Pancreas (tissue), 10 donors: ENCODE results near the gene CD69. TPM values are rescaled to one million over a fixed set of nuclear protein-coding genes. Genes with fewer than 3 reads are reported as not detected.

Experiments used
- ATAC-seq, 4 donors: fragments of 200-7000 bp; cut with Tn5 transposase; one replicate each; pipeline versions ENCODE4 v1.8.0 to v1.9.1; 2020; ENCODE audit warnings: mild to moderate bottlenecking in 4 of 4, moderate library complexity in 4 of 4
- DNase-seq, 6 donors: peaks; one replicate each; pipeline ENCODE4 v3.0.0-alpha.2; 2020
- FAIRE-seq: peaks from 2 replicates; lab custom pipeline; 2012; peaks lifted over from hg19 to GRCh38; lab: Jason Lieb, UNC
- H3K27ac ChIP-seq, 4 donors: fragments of 200-600 bp; sonication (generic); 1 replicate in 3 of 4; 2 replicates in 1 of 4; pipeline versions ENCODE4 v1.5.0 to v1.8.0; 2020
- H3K27me3 ChIP-seq, 4 donors: fragments of 200-600 bp; one replicate each; pipeline ENCODE4 v1.8.0; 2021
- H3K36me3 ChIP-seq, 3 donors: fragments of 200-600 bp; sonication (generic) in 1 of 3; one replicate each; pipeline versions ENCODE4 v1.5.0 to v1.8.0; 2020 to 2021
- H3K4me1 ChIP-seq, 3 donors: fragments of 200-600 bp; one replicate each; pipeline ENCODE4 v1.8.0; 2021
- H3K4me3 ChIP-seq, 4 donors: fragments of 200-600 bp; sonication (generic) in 2 of 4; one replicate each; pipeline versions ENCODE4 v1.5.0 to v1.8.0; 2020 to 2021
- H3K9me3 ChIP-seq, 4 donors: fragments of 200-600 bp; one replicate each; pipeline ENCODE4 v1.8.0; 2021
- WGBS, 2 donors: extraction: QIAGEN DNeasy Blood & Tissue Kit; methylation state at CpG; one replicate each; pipeline ENCODE4 v1.1.7; 2013; 5-methylcytosine and 5-hydroxymethylcytosine counted together
- intact Hi-C, 3 donors: fragments of 100-400 bp; cut with DNase I; formaldehyde crosslinking; loops; one replicate each; pipeline versions ENCODE4 v1.11.1 to v1.14.2; 2022
- polyA plus RNA-seq, 2 donors: library from polyadenylated mRNA; stranded (reverse); fragments of 200-250 nt; gene quantifications; one replicate each; pipeline ENCODE4 v1.2.3, GENCODE V29; 2013
- total RNA-seq, 6 donors: library from RNA; stranded (reverse); fragmentation: NEBNext Ultra II Directional in 4 of 6; extraction: Animal tissue kit (Norgen Biotek cat#: 25700) in 4 of 6; gene quantifications; one replicate each; pipeline versions ENCODE4 v1.2.1 to v1.2.4, GENCODE V29; 2021 to 2023
- TF ChIP-seq, protein P1 (sequence below), 4 donors: fragments of 200-600 bp; sonication (generic) in 3 of 4; IDR thresholded peaks; one replicate each; pipeline versions ENCODE4 v1.5.0 to v1.8.0; 2021; ENCODE audit warnings: antibody characterized with exemption in 4 of 4
- donor health status: healthy with polysubstance abuse.
- donor health status: DM: no; HTN: no; CAD: no; lungs with moderate emphysema.
- donor health status: DM: no; HTN: no; CAD: no.
- donor health status: control.
- donor health status: control.
- donor health status: Bipolar disorder and iron deficiency.
- donor health status: DM: yes; HTN: yes; CAD: no.
- donor health status: DM: no; HTN: no; CAD: no.
- donor health status: DM: no; HTN: no; CAD: no.
- donor health status: DM: yes; HTN: yes; CAD: no.

The CD69 gene
- total and polyA plus RNA-seq, 8 donors: 0.12 to 1.9 (median 0.48) TPM

DNA sequence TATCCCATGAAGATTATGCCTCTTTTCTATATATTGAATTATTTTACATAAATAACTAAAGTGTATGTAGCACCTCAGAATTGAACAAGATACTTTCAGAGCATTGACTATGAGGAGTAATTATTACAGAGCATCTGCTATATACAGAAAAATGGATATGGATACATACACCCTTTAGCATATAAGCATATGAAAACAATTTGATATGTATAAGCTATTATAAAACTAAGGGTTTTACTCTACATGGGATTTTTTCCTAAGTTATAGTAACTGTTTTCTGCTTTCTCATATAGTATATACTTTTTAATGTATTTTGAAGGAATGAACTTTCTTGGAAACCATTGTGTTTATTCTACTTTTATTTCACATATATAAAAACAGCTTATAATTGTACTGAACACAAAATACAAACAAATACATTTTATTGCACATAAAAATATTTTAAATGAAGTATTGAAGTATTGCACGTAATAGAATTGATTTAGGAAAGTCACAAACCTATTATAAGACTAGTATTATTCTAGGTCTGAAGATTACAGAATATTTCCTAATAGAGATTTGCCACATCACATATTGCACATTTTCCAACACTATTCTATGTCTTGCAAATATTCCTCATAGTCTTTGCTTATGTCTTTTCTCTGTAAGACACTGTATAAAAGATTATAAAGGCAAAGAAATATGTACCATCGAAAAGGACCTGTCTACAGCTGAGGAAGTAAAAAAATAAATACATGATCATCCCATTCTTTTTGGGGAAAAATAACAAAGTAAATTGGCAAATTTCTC lies 8.4 kb downstream of the CD69 start:
- H3K4me1 ChIP-seq: peaks cover 0 to 4% (median 0%) of the 10 kb centered on the region in 3 donors
- FAIRE-seq: peak; percentile 20
- no peaks in the 10 kb centered on the region for H3K36me3 ChIP-seq
- DNase-seq: no peak
- H3K27me3 ChIP-seq: no peaks in the 10 kb centered on the region
- intact Hi-C loops: loop anchor here in 2 of 3 donors (10.0 kb wide), 1 partner anchor 172 kb away; no protein-coding TSS in a partner anchor
- no peak for ATAC-seq
- H3K9me3 ChIP-seq: no peaks in the 10 kb centered on the region
- TF ChIP-seq, protein P1, sequence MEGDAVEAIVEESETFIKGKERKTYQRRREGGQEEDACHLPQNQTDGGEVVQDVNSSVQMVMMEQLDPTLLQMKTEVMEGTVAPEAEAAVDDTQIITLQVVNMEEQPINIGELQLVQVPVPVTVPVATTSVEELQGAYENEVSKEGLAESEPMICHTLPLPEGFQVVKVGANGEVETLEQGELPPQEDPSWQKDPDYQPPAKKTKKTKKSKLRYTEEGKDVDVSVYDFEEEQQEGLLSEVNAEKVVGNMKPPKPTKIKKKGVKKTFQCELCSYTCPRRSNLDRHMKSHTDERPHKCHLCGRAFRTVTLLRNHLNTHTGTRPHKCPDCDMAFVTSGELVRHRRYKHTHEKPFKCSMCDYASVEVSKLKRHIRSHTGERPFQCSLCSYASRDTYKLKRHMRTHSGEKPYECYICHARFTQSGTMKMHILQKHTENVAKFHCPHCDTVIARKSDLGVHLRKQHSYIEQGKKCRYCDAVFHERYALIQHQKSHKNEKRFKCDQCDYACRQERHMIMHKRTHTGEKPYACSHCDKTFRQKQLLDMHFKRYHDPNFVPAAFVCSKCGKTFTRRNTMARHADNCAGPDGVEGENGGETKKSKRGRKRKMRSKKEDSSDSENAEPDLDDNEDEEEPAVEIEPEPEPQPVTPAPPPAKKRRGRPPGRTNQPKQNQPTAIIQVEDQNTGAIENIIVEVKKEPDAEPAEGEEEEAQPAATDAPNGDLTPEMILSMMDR (IDR thresholded peaks at IDR 0.05): no peak
- 69 to 85% methylated on average over 2 of the region's 2 CpGs for WGBS, 2 donors
- H3K4me3 ChIP-seq: no peak overlapping the region
- H3K27ac ChIP-seq: no peak overlapping the region

DNA sequence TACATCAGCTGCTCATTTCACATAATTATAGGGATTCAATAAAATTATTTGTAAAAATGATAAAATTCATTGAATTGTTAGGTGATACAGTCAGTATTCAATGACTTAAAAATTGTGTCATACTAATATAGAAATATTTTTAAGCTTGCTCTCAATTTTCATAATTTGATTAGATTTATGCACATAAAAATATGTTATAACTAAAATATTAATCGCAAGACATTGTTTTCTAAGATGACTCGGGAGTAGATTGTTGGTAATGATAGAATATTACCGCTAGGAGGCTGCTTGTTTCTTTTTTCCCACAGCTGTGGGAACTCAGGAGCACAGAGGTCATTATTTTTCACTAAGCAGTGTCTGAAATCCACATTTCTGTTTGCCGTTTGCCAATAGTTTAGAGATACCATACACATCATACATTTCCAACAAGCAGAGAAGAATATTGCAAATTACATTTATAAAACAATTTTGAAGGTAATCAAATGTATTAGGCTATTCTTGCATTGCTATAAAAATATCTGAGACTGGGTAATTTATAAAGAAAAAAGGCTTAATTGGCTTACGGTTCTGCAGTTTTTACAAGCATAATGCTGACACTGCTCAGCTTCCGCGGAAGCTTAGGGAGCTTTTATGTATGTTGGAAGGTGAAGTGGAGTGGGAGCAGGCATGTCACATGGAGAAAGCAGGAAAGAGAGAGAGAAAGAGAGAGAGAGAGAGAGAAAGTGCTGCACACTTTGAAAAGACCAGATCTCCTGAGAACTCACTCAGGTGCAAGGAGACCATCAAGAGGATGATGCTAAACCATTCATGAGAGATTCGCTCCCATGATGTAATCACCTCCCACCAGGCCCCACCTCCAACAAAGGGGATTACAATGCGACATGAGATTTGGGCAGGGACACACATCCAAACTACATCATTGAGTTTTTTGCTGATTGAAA lies 9.2 kb downstream of the CD69 start:
- no peaks in the 10 kb centered on the region for H3K27me3 ChIP-seq
- H3K36me3 ChIP-seq: no peaks in the 10 kb centered on the region
- no peak overlapping the region for H3K27ac ChIP-seq
- WGBS, 2 donors: 38 to 39% methylated on average over 9 of the region's 9 CpGs
- ATAC-seq (peak; percentile 68 to 82 (median 73)), DNase-seq (no peak), FAIRE-seq (no peak)
- H3K4me1 ChIP-seq: peaks cover 0 to 4% (median 0%) of the 10 kb centered on the region in 3 donors
- peak overlapping the region in 1 of 4 donors; percentile 2 for H3K4me3 ChIP-seq
- TF ChIP-seq, protein P1 (IDR thresholded peaks at IDR 0.05): peak in 1 of 4 donors; percentile 22
- no peaks in the 10 kb centered on the region for H3K9me3 ChIP-seq
- intact Hi-C loops: loop anchor here in 2 of 3 donors (10.0 kb wide), 1 partner anchor 173 kb away; no protein-coding TSS in a partner anchor

DNA sequence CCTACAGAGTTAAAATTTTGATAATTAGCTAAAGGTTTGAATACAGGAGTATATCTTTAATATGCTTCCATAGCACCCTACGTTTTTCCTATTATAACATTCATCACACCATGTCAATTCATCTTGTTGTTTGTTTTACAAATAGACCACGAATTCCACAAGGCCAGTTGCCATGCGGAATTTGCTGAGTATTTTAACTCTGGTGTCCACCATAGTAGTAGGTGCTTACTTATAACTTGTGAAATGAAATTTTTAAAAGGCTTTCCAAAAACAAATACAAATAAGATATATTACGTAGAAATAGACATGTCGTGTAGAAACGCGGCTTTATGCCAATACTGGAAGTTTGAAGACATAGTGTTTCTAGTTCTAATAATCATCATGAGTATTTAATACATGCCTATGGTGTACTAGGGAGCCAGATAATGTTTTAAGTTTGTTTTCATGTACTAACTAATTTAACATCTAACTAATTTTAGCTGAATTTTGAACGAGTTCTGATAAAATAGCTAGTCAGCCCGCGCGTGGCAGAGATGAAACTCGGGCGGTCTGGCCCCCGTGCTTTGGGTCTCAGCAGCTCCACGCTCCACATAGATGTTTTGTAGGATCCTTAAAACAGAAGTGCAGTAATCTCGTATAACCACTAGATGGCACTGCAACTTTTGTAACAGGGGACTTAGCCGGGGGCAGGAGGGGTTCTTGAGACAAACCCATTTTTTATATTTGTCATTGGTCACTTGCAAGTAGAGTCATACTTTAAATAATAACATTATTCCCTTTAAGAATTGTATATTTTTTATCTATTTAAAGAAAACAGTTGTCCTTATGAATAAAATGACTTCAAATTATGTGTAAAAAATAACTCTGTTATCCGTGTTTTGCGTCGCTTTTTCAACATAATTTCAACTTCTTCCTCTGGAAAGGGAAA lies 10.2 kb downstream of the CD69 start:
- ATAC-seq (peak; percentile 79 to 96 (median 90)), DNase-seq (no peak), FAIRE-seq (peak; percentile 87)
- Histone ChIP-seq H3K9me3 (no peaks in the 10 kb centered on the region), H3K27ac (no peak overlapping the region), H3K4me3 (peak overlapping the region in 1 of 4 donors; percentile 2), H3K4me1 (peaks cover 0 to 4% (median 0%) of the 10 kb centered on the region in 3 donors), H3K27me3 (no peaks in the 10 kb centered on the region), H3K36me3 (no peaks in the 10 kb centered on the region)
- WGBS, 2 donors: 8% methylated on average over 20 of the region's 20 CpGs
- TF ChIP-seq, protein P1 (IDR thresholded peaks at IDR 0.05): peak; percentile 73 to 91 (median 80)
- intact Hi-C loops: loop anchor here in 2 of 3 donors (10.0 kb wide), 1 partner anchor 174 kb away; no protein-coding TSS in a partner anchor

DNA sequence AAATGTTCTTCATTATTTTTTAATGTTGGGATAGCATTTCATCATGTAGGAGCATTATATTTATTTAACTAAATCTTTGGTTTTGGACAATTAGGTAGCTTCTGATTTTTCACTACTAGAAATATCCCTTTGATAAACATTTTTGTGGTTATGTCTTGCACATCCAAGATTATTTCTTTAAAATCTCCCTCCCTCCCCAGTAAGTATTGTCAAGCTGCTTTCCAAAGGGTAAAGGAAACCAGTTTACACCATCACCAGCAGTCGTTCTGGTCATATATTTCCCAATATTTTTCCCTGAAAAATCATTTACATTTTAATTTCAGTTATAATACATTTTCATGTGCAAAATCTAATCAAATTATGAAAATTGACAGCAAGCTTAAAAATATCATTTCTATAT lies 11.1 kb downstream of the CD69 start:
- FAIRE-seq (no peak), DNase-seq (no peak), ATAC-seq (no peak)
- intact Hi-C loops: loop anchor here in 2 of 3 donors (10.0 kb wide), 1 partner anchor 175 kb away; no protein-coding TSS in a partner anchor
- Histone ChIP-seq H3K36me3 (no peaks in the 10 kb centered on the region), H3K4me3 (no peak overlapping the region), H3K27ac (no peak overlapping the region), H3K4me1 (peaks cover 0 to 4% (median 0%) of the 10 kb centered on the region in 3 donors), H3K27me3 (no peaks in the 10 kb centered on the region), H3K9me3 (no peaks in the 10 kb centered on the region)
- TF ChIP-seq, protein P1 (IDR thresholded peaks at IDR 0.05): no peak
- 0 to 35% methylated on average over 1 of the region's 1 CpG for WGBS, 2 donors
